IPS DF 4.7 (cell line): ENCODE results near the gene SENP5.
"Not testable (repeated sequence)": the region's sequence is repeated elsewhere in the genome, so short reads cannot be mapped to it uniquely, and the experiment has no call there.

ENCODE experiments used
- DNase-seq: peaks from one replicate; pipeline ENCODE4 v3.0.0-alpha.2; 2013; ENCODE audit warnings: low spot score; ENCODE audit errors: extremely low read depth

The SENP5 gene, protein sequence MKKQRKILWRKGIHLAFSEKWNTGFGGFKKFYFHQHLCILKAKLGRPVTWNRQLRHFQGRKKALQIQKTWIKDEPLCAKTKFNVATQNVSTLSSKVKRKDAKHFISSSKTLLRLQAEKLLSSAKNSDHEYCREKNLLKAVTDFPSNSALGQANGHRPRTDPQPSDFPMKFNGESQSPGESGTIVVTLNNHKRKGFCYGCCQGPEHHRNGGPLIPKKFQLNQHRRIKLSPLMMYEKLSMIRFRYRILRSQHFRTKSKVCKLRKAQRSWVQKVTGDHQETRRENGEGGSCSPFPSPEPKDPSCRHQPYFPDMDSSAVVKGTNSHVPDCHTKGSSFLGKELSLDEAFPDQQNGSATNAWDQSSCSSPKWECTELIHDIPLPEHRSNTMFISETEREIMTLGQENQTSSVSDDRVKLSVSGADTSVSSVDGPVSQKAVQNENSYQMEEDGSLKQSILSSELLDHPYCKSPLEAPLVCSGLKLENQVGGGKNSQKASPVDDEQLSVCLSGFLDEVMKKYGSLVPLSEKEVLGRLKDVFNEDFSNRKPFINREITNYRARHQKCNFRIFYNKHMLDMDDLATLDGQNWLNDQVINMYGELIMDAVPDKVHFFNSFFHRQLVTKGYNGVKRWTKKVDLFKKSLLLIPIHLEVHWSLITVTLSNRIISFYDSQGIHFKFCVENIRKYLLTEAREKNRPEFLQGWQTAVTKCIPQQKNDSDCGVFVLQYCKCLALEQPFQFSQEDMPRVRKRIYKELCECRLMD

DNA sequence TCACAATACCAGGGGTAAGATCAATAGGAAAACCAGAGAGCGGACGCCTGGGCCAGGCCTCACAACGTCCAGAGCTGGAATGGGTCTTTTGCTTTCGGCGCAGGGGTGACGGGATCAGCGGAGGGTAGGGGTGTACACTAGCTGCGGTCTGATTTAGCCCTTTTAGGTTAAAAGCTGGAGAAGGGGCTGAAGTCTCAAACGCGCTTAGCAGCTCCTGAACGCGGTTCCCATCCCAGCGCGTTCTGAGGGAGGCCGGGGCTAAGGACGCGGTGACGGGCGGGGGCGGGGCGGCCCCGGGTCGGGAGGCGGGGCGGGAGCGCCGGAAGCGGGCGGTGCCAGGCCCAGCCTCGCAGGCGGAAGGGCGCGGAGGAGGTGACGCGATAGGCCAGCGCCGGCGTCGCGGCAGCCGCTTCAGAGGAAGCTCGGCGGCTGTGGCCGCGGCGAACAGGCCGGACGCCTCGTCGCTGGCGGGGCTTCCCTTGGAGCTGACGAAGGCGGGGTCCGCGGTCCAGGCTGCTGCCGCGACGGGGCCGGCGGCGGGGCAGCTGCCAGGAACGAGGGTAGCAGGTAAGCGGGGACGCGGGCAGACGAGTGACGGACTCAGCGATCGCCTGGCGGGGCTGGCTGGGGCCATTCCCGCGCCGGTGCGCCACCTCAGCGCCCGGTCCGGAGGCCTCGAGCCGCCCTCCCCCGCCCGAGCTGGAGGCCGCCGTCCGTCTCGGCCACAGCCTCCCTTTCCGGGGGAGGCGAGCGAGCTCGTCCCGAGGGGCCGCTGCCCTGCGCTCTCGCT is at the start of gene SENP5:
Gene SENP5 (plus strand): TSS at position 414 of the 790 bp plus-strand sequence. CDS start 17,262 bp downstream, outside the sequence.
- DNase-seq, result peak; percentile 60

DNA sequence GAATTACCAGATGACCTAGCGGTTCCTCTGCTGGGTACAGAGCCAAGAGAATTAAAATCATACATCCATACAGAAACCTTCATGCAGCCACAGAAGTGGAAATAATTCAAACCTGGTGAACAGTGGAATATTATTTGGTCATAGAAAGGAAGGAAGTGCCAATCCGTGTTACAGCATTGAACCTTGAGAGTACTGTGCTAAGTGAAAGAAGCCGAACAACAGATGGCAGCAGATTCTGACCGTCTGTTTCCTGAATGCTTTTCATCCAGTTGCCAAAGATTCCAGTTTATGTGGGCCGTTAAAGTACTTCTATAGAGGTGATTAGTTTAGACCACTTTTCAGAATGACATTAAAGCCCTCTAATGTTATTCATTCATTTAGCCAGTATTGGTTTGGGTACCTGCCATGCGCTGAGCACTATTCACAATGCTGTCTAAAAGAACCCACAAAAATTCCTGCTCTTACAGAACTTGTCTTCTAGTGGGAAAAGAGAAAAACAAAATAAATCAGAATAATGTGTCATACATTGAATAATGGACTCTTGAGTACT is 45.8 kb upstream of the SENP5 start:
- no peak for DNase-seq

DNA sequence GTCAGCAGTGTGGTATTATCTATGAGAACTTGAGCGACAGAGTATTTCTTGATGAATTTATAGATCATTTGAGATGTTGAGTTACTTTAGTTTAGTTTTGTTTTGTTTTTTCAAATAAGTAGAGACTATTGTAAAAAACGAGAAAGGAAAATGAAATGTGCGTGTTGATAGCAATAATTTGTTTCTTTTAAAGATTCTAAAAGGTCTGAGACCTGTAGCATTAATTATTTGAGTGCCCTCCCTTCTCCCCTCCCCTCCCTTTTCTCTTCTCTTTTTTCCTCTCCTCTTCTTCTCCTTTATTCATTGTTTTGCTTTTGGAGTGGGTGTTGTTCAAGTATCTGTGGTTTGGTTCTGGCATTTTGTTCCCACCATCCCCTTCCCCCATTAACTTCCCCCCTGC is 38.1 kb upstream of the SENP5 start:
- DNase-seq, result not testable (repeated sequence)

DNA sequence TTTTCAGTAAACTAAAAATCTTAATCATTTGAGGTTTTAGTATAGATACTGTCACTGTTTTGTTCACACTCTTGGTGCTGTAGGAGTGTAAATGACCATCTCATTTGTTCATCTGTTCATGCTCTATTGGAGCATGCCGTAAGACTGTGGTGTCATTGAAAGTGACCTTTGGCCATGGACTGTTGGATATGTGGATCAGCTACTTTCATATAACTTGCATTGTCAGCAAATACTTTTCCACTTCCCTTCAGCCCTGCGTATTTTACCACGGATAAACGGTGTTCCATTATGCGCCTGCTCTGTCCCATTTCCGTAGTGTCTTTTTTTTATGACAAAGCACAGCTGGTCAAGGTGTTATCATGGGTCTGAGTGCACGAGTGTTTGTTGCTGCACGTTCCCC is 32.6 kb upstream of the SENP5 start:
- no peak for DNase-seq

DNA sequence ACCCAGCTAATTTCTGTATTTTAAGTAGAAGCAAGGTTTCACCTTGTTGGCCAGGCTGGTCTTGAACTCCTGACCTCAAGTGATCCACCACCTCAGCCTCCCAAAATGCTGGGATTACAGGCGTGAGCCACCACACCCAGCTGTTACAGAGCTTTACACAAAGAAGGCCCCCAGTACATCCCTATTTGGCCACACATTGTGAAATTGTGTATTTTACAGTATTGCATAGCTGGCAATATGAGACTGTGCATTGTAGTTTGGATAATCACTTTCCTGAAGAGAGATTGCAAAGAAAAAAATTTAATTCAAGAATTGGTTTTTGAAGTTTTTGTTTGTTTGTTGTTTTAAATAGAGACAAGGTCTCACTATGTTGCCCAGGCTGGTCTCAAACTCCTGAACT is 31.1 kb upstream of the SENP5 start:
- not testable (repeated sequence) for DNase-seq

DNA sequence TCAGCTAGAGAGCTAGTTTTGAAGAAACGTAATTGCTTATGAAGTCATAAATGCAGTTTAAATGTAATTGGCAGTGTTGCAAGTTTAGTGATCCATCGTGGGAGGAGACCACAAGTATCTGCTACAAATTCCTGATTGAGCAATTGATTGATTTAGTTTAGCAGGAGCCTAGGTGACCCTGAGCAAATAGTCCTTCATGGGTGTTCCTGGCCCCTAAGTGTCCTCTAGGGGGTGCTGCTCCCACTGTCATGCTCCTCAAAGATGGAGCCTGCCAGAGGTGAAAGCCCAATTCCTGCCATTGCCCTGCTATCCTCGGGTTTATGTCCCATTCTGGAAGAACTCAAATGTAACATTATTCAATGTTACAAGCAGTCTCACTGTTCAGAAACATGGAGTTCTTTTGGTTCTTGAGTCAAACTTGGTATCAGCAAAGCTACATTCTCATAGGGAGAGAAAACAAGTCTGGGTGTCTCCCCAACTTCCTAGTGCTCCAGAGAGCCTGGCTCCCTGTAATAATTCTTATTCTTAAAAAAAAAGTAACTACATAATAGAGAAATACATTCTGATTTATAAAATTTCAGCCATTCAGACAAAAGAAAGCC is 29.8 kb upstream of the SENP5 start:
- DNase-seq, result peak; percentile 16

DNA sequence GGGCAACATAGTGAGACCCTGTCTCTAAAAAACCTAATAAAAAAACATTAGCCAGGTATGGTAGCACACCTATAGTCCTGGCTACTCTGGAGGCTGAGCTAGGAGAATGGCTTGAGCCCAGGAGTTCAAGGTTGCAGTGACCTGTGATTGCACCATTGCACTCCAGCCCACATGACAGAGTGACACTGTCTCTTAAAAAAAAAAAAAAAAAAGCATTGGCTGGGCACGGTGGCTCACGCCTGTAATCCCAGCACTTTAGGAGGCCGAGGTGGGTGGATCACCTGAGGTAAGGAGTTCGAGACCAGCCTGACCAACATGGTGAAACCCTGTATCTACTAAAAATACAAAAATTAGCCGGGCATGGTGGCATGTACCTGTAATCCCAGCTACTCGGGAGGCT is 28.4 kb upstream of the SENP5 start:
- DNase-seq, result not testable (repeated sequence)

DNA sequence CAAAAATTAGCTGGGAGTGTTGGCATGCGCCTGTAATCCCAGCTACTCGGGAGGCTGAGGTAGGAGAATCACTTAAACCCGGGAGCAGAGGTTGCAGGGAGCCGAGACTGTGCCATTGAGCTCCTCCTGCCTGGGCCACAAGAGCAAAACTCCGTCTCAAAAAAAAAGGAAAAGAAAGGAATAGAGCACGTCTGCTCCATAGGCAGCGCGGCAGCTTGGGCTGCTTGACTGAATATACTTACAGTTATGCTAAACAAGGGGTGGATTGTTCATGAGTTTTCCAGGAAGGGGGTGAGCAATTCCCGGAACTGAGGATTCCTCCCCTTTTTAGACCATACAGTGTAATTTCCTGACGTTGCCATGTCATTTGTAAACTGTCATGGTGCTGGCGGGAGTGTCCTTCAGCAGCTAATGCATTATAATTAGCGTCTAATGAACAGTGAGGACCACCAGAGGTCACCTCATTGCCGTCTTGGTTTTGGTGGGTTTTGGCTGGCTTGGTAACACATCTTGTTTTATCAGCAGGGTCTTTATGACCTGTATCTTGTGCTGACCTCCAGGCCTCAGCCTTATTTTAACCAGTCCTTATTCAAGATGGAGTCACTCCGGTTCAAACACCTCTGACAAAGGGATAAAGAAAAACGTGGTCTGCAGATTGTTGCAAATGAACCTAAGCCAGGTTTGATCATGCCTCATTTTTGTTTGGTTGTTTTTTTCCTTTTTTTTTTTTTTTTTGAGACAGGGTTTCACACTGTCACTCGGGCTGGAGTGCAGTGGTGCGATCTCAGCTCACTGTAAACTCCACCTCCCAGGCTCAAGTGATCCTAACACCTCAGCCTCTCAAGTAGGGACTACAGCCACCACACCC is 24.9 kb upstream of the SENP5 start:
- DNase-seq, result no peak

DNA sequence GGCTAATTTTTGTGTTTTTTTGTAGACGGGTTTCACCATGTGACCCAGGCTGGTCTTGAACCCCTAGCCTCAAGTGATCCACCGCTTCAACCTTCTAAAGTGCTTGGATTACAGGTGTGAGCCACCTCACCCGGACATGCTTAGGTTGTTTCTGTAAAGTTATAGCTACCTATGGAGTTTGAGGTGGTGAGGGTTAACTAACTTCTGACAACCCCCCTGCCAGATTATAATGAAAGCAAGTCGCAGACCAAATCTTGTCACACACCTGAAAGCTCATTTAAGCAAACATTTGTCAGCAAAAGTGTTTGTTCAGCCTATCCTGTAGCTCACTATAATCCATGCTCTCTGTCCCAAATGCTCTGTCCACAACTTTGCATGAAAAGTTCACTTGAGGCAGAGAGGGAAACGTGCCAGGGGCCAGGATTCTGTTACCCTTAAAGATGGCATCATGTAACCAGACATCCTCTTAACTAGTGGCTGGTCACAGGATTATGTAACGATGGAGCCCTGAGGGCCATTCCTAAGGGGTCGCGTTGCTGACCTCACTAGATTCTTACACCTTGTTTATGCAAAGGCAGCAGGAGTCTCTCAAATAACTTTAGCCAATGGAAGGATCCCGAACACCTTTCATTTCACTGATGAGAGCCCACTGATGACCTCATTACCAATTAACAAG is 24.1 kb upstream of the SENP5 start:
- DNase-seq, result no peak

DNA sequence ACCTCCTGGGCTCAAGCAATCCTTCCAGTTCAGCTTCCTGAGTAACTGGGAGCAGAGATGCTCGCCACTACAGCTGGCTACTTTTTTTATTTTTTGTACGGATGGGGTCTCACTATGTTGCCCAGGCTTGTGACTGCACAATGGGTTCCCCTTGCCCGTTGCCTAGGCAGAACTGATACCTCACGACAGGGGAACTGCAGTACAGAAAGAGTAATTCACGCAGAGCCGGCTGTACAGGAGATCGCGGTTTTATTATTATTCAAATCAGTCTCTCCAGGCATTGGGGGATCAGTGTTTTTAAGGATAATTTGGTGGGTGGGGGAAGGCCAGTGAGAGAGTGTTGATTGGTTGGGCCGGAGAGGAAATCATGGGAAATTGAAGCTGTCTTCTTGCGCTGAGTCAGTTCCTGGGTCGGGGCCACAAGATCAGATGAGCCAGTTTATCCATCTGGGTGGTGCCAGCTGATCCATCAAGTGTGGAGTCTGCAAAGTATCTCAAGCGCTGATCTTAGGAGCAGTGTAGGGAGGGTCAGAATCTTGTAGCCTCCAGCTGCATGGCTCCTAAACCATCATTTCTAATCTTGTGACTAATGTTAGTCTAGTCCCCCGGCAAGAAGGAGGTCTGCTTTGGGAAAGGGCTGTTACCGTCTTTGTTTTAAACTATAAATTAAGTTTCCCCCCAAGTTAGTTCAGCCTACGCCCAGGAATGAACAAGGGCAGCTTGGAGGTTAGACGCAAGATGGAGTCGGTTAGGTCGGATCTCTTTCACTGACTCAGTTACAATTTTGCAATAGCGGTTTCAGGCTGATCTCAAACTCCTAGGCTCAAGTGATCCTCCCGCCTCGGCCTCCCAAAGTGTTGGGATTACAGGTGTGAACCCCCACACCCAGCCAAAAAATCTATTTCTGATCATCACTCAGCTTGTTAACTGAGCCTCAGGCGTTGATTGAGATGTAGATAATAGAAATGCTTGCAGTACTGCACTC is 23.2 kb upstream of the SENP5 start:
- DNase-seq, result not testable (repeated sequence)

DNA sequence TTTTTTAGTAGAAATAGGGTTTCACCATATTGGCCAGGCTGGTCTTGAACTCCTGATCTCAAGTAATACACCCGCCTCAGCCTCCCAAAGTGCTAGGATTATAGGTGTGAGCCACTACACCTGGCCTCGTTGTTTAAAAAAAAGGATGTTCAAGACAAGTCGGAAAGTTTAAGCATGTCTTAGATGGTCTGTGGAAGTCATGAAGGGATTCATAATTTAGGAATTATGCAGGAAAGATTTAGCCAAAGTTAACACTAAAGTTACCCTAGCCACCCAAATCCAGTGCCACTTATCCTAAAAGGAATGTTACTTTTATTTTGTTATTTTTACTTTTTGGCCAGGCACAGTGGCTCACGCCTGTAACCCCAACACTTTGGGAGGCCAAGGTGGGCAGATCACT is 19.3 kb upstream of the SENP5 start:
- DNase-seq, result not testable (repeated sequence)

DNA sequence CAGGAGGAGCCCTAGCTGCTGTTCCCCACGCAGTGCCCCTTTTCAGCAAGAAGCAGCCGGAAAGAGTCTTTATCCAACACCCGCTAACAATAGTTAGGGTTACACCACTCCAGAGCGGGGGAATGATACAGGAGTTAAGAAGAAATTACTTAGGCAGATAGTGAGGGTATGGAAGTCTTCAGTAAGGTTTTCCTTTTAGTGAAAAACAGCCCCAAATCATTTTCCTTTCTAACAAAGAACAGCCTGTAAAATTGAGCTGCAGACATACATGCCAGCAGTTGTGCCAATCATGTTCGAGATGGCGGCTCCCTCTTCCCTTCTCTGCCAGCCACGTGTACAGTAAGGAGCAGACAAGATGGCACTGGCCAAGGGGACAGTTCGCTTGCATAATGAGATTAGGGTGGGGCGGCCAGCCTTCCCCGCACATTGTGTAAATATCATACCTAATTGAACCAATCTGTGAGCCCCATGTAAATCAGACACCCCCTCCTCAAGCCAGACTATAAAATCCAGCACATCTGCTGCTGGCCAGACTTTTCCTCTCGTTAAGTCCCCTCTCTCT is 18.5 kb upstream of the SENP5 start:
- no peak for DNase-seq

DNA sequence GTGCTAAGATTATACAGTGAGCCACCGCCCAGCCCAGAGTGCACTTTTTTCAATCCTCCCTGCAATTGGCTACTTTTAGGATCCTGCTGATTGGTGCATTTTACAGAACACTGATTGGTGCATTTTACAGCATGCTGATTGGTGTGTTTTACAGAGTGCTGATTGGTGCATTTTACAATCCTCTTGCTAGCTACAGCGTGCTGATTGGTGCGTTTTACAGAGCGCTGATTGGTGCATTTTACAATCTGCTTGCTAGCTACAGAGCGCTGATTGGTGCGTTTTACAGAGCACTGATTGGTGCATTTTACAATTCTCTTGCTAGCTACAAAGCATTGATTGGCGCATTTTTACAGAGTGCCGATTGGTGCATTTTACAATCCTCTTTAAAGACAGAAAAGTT is 4.7 kb upstream of the SENP5 start:
- not testable (repeated sequence) for DNase-seq

DNA sequence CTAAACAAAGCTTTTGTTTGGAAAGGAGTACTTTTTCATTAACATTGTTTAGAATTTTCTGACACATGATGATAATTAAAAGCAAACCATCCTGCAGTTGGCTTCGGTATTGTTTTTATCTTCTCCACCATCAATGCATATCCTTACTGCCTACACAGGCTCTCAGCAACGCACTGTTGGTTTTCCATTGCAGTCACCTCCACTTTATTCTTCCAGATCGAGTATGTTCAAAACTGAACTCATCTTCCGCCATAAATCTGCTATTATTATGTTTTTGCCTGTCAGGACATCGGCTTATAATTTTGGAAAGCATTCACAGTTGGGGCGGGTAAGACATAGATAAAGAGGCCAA is 589 bp upstream of the SENP5 start:
- no peak for DNase-seq

DNA sequence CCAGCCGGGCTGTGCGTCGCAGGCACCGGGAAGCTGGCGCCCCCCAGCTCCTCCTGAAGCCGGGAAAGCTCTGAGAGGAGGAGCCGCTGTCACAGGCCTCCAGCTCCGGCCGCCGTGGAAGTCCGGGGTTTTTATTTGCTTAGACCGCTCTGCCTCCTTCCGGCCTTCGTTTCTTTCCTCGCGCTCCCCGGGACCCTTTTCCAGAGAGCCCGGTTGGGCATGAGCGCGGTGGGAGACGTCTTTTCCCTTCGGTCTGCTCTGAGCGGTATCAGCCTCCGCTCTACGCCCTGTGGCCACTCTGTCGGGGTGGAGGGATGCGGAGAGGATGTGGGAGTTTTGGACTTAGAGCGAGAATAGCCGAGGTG is 559 bp downstream of the SENP5 start:
- DNase-seq, result no peak

DNA sequence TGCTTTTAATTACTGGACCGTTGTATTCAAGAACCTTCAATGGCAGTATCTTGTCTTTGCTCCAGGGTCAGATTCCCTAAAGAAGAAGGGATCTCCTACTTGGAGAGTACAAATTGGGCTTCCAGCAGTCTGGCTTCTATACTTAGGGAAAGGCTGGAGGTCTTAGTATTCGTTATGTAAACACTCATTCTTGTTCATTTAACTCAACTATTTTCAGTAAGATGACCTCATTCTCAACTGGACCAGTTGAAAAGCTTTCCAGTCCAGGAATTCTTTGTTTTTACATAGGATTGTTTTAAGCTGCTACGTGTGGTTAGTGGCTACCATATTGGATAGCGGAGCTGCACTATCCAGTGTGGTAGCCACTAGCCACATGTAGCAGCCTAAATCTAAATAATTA is 4.6 kb downstream of the SENP5 start:
- no peak for DNase-seq

DNA sequence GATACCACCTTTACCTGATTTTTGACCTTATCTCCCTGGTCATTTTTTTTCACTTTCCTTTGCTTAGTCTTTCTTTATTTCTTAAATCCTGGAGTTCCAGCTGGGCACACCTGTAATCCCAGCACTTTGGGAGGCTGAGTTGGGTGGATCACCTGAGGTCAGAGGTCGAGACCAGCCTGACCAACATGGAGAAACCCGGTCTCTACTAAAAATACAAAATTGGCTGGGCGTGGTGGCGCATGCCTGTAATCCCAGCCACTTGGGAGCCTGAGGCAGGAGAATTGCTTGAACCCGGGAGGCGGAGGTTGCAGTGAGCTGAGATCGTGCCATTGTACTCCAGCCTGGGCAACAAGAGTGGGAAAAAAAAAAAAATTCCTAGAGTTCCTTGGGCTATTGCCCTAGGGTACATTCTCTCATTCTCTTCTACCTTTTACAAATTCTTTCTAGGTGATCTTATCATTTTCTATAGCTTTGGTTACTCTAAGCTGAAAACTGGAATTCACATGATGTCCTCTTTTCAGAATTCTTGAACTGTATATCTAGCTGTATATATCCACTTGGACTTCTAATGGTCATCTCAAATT is 6.9 kb downstream of the SENP5 start:
- not testable (repeated sequence) for DNase-seq

DNA sequence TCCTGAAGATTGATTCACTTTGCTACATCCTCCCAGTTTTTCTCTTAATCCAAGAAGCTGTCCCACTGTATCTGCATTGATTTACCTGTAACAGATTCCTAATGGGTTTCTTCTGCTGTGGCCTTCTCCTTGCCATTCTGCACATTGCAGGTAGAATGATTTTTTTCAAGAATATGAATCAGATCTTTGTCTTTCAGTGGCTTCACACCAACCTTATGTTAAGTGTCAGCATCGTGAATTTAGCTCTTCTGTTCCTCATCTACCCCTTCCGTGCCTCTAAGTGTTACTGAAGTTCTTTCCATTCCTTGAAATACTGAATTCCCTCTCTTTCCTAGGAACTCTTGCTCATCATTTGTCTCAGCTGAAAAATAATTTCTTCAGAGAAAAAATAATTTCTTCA is 7.5 kb downstream of the SENP5 start:
- no peak for DNase-seq
